Activated B cell treated with CpG ODN at 0.5 μM for 24 hours (primary cell): Measurements from ENCODE around the gene ING4. TPM values are rescaled to one million over a fixed set of nuclear protein-coding genes. Genes with fewer than 3 reads are reported as not detected.

Source experiments
- ATAC-seq: fragments of 200-7000 bp; cut with Tn5 transposase; one replicate; pipeline ENCODE4 v1.10.0; 2021; ENCODE audit warnings: low read depth, mild to moderate bottlenecking, moderate library complexity
- CTCF ChIA-PET: fragments of 350-600 bp; sonication (Branson Sonifier 250); formaldehyde crosslinking; loops from one replicate; lab custom pipeline; 2021; ENCODE audit warnings: antibody characterized with exemption; lab: Charles Lee
- POLR2A ChIA-PET: fragments of 350-600 bp; sonication (Branson Sonifier 250); formaldehyde crosslinking; loops from one replicate; lab custom pipeline; 2021; ENCODE audit warnings: antibody characterized with exemption; lab: Charles Lee
- DNase-seq: peaks from one replicate; pipeline ENCODE4 v3.0.0; 2022
- H3K27ac Mint-ChIP-seq: one replicate; pipeline ENCODE4 v1.8.0; 2020; ENCODE audit warnings: mixed read lengths
- H3K27me3 Mint-ChIP-seq: one replicate; pipeline ENCODE4 v1.8.0; 2021; ENCODE audit warnings: mixed read lengths
- H3K36me3 Mint-ChIP-seq: one replicate; pipeline ENCODE4 v1.8.0; 2021; ENCODE audit warnings: low read depth, mixed read lengths
- H3K4me1 Mint-ChIP-seq: one replicate; pipeline ENCODE4 v1.8.0; 2021; ENCODE audit warnings: mixed read lengths
- H3K4me3 Mint-ChIP-seq: one replicate; pipeline ENCODE4 v1.8.0; 2020; ENCODE audit warnings: mild to moderate bottlenecking, mixed read lengths
- H3K9me3 Mint-ChIP-seq: one replicate; pipeline ENCODE4 v1.8.0; 2020; ENCODE audit warnings: mixed read lengths
- intact Hi-C: fragments of 100-400 bp; cut with micrococcal nuclease; formaldehyde crosslinking; loops from one replicate; pipeline ENCODE4 v1.15.1; 2024
- total RNA-seq: library from RNA; stranded (reverse); gene quantifications from 2 replicates; pipeline ENCODE4 v1.2.3, GENCODE V29; 2022
- TF ChIP-seq, protein P1 (sequence below): fragments of 200-600 bp; IDR thresholded peaks from one replicate; pipeline ENCODE4 v1.8.0; 2022; ENCODE audit warnings: antibody characterized with exemption, mild to moderate bottlenecking

ING4 gene
- total RNA-seq, 1 donor from 2014 or later = 39.2 TPM

DNA sequence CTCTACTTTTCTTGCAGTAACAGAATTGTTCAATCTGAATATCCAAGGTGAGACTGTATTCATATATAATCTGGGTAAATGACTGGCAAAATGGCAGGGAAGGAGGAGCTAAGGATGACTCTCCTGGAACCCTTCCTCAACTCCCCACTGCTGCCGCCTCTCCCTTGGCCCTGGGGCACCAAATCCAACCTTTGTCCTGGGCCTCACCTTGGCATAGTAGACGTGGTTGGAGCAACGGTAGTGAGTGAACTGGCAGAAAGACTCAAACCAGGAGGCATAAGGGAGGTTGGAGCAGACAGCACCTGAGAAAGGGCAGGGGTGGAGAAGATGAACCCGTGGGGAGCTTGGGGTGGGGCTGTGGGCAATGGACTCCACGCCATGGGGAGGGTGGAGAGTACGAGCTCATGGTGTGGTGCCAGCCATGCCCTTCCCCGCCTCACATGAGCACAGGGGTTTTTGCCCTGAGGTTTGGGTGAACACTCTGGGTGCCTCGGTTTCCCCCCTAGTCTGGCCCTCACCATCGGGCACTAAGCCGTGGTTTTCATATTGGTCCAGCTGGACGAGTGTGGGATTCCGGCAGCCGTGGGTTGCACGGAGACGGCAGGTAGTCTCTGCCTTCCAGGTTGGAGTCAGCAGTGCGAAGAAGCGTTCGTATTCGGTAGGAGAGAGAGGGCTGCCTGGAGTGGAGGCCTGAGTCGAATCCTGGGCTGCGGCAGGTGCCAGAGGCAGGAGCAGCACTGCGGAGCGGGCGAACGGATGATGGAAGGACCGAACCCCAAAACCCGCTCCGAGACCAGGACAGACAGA is 16.4 kb downstream of the ING4 start:
- DNase-seq (no peak), ATAC-seq (no peak)
- H3K4me1 Mint-ChIP-seq = peaks cover 42% of the 10 kb centered on the region
- H3K4me3 Mint-ChIP-seq = peak overlapping the region; percentile 84
- intact Hi-C loops = no loop called here
- peaks cover 25% of the 10 kb centered on the region for H3K36me3 Mint-ChIP-seq
- H3K9me3 Mint-ChIP-seq = peaks cover 5% of the 10 kb centered on the region
- ChIA-PET CTCF (interaction anchor here (4.4 kb wide), 1 partner anchor 26 kb away, joined by 26 read pairs; no protein-coding TSS in a partner anchor), POLR2A (interaction anchor here (0.6 to 2.1 kb wide), 5 partner anchors 11 to 32 kb away, joined by 3 to 17 read pairs (median 6); partner anchors contain the start of gene LPAR5)
- no peaks in the 10 kb centered on the region for H3K27me3 Mint-ChIP-seq
- TF ChIP-seq, protein P1, sequence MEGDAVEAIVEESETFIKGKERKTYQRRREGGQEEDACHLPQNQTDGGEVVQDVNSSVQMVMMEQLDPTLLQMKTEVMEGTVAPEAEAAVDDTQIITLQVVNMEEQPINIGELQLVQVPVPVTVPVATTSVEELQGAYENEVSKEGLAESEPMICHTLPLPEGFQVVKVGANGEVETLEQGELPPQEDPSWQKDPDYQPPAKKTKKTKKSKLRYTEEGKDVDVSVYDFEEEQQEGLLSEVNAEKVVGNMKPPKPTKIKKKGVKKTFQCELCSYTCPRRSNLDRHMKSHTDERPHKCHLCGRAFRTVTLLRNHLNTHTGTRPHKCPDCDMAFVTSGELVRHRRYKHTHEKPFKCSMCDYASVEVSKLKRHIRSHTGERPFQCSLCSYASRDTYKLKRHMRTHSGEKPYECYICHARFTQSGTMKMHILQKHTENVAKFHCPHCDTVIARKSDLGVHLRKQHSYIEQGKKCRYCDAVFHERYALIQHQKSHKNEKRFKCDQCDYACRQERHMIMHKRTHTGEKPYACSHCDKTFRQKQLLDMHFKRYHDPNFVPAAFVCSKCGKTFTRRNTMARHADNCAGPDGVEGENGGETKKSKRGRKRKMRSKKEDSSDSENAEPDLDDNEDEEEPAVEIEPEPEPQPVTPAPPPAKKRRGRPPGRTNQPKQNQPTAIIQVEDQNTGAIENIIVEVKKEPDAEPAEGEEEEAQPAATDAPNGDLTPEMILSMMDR = no peak
- H3K27ac Mint-ChIP-seq = peak overlapping the region; percentile 74

- H3K27ac Mint-ChIP-seq = peak overlapping the region; percentile 89
- H3K36me3 Mint-ChIP-seq = peaks cover 9% of the 10 kb centered on the region
- TF ChIP-seq, protein P1 = no peak
Observed at GRCh38 chr12:6644903-6645302, 18.0 kb downstream of the ING4 start.

GRCh38 chr12:6644257-6644596 is 18.7 kb downstream of the ING4 start:
- H3K36me3 Mint-ChIP-seq = peaks cover 8% of the 10 kb centered on the region
- H3K27me3 Mint-ChIP-seq = no peaks in the 10 kb centered on the region
- peak; percentile 65 for ATAC-seq
- TF ChIP-seq, protein P1 = no peak
- H3K9me3 Mint-ChIP-seq = peaks cover 5% of the 10 kb centered on the region
- peak overlapping the region; percentile 89 for H3K27ac Mint-ChIP-seq
- DNase-seq = no peak
- intact Hi-C loops = loop anchor here (1.0 to 2.0 kb wide), 3 partner anchors 9 to 27 kb away; partner anchors contain the start of genes ING4 and LPAR5
- POLR2A ChIA-PET = interaction anchor here (0.6 to 3.6 kb wide), 13 partner anchors 12 to 80 kb away, joined by 3 to 105 read pairs (median 4); partner anchors contain the start of genes CHD4, COPS7A and LPAR5
- peaks cover 48% of the 10 kb centered on the region for H3K4me1 Mint-ChIP-seq
- H3K4me3 Mint-ChIP-seq = peak overlapping the region; percentile 70
- CTCF ChIA-PET = interaction anchor here (1.0 to 4.4 kb wide), 3 partner anchors 9 to 30 kb away, joined by 4 to 26 read pairs (median 6); partner anchors contain the start of gene LPAR5

More at GRCh38 chr12:6644903-6645302, 18.0 kb downstream of the ING4 start:
- intact Hi-C loops = loop anchor here (1.0 to 2.0 kb wide), 3 partner anchors 10 to 28 kb away; partner anchors contain the start of genes ING4 and LPAR5
- Mint-ChIP-seq H3K9me3 (peaks cover 5% of the 10 kb centered on the region), H3K27me3 (no peaks in the 10 kb centered on the region), H3K4me3 (peak overlapping the region; percentile 70), H3K4me1 (peaks cover 43% of the 10 kb centered on the region)
- DNase-seq = no peak
- CTCF ChIA-PET = interaction anchor here (1.0 to 4.4 kb wide), 5 partner anchors 10 to 88 kb away, joined by 3 to 26 read pairs (median 4); partner anchors contain the start of gene LPAR5
- ATAC-seq = no peak
- POLR2A ChIA-PET = interaction anchor here (1.1 to 3.6 kb wide), 8 partner anchors 13 to 52 kb away, joined by 3 to 105 read pairs (median 4); partner anchors contain the start of genes CHD4 and LPAR5

GRCh38 chr12:6643569-6644256 is 19.2 kb downstream of the ING4 start:
- no peaks in the 10 kb centered on the region for H3K27me3 Mint-ChIP-seq
- intact Hi-C loops = loop anchor here (1.0 to 2.0 kb wide), 3 partner anchors 8 to 26 kb away; partner anchors contain the start of genes ING4 and LPAR5
- POLR2A ChIA-PET = interaction anchor here (0.6 to 3.6 kb wide), 12 partner anchors 12 to 80 kb away, joined by 3 to 105 read pairs (median 4); partner anchors contain the start of genes CHD4, COPS7A and LPAR5
- peak overlapping the region; percentile 89 for H3K27ac Mint-ChIP-seq
- H3K4me1 Mint-ChIP-seq = peaks cover 54% of the 10 kb centered on the region
- TF ChIP-seq, protein P1 = no peak
- H3K9me3 Mint-ChIP-seq = peaks cover 5% of the 10 kb centered on the region
- DNase-seq (no peak), ATAC-seq (peak; percentile 26)
- peaks cover 8% of the 10 kb centered on the region for H3K36me3 Mint-ChIP-seq
- peak overlapping the region; percentile 70 for H3K4me3 Mint-ChIP-seq
- CTCF ChIA-PET = interaction anchor here (1.0 to 4.4 kb wide), 4 partner anchors 9 to 30 kb away, joined by 3 to 26 read pairs (median 5); partner anchors contain the start of gene LPAR5
